GM12864 (cell line): ENCODE results near the gene CROT.

Source experiments
- DNase-seq: peaks from one replicate; pipeline ENCODE4 v3.0.0-alpha.2; 2011; ENCODE audit warnings: low read depth
- H3K4me3 ChIP-seq: 2 replicates; pipeline ENCODE4 v1.5.1; 2011; ENCODE audit warnings: mild to moderate bottlenecking, low read depth, low read length, control low read depth
- CTCF ChIP-seq: IDR thresholded peaks from 2 replicates; pipeline ENCODE4 v1.5.1; 2011; ENCODE audit warnings: low read depth, mild to moderate bottlenecking, moderate library complexity, low read length, control low read depth, inconsistent platforms; ENCODE audit errors: missing control alignments

CROT gene

GRCh38 chr7:87380905-87381304 lies 35.4 kb downstream of the CROT start:
- TF ChIP-seq CTCF = no peak
- no peak overlapping the region for H3K4me3 ChIP-seq
- DNase-seq = no peak

GRCh38 chr7:87391020-87391701 lies 45.7 kb downstream of the CROT start:
- DNase-seq = no peak
- H3K4me3 ChIP-seq = no peak overlapping the region
- TF ChIP-seq CTCF = no peak

GRCh38 chr7:87395442-87396020 lies 50.1 kb downstream of the CROT start:
- H3K4me3 ChIP-seq = no peak overlapping the region
- TF ChIP-seq CTCF = no peak
- no peak for DNase-seq

GRCh38 chr7:87398446-87398845 lies 53.0 kb downstream of the CROT start:
- H3K4me3 ChIP-seq = no peak overlapping the region
- TF ChIP-seq CTCF = no peak
- no peak for DNase-seq

GRCh38 chr7:87404674-87405073 lies 59.2 kb downstream of the CROT start:
- no peak for TF ChIP-seq CTCF
- DNase-seq = no peak
- H3K4me3 ChIP-seq = no peak overlapping the region

- TF ChIP-seq CTCF = no peak
- H3K4me3 ChIP-seq = no peak overlapping the region
- no peak for DNase-seq
These were observed 65.7 kb downstream of the CROT start for GRCh38 chr7:87411186-87411585.

- no peak for TF ChIP-seq CTCF
- no peak for DNase-seq
These were observed 67.6 kb downstream of the CROT start for GRCh38 chr7:87413029-87413428.

More at GRCh38 chr7:87413029-87413428, 67.6 kb downstream of the CROT start:
- H3K4me3 ChIP-seq = no peak overlapping the region
